SJSA1 (cell line): ENCODE results near the gene B4GALT1. TPM values are rescaled to one million over a fixed set of nuclear protein-coding genes. Genes with fewer than 3 reads are reported as not detected.
A peak's percentile ranks its signal among the peaks of the same experiment; 100 is the strongest.

Source experiments
- DNase-seq, 2 experiments: peaks; one replicate each; pipeline ENCODE4 v3.0.0-alpha.2; 2015 to 2020; ENCODE audit warnings: low spot score in 2 of 2, low read depth in 1 of 2
- H3K27ac ChIP-seq: fragments of 250-450 bp; sonication (Bioruptor Pico); 2 replicates; pipeline ENCODE4 v1.5.1; 2020; ENCODE audit warnings: mild to moderate bottlenecking, moderate library complexity
- H3K27me3 ChIP-seq: fragments of 250-450 bp; sonication (Bioruptor Pico); replicated peaks from 2 replicates; pipeline ENCODE4 v1.5.1; 2020; ENCODE audit warnings: mild to moderate bottlenecking, moderate library complexity
- H3K36me3 ChIP-seq: fragments of 250-450 bp; sonication (Bioruptor Pico); 2 replicates; pipeline ENCODE4 v1.5.1; 2020; ENCODE audit warnings: mild to moderate bottlenecking
- H3K4me1 ChIP-seq: fragments of 250-450 bp; sonication (Bioruptor Pico); replicated peaks from 2 replicates; pipeline ENCODE4 v1.6.1; 2021; ENCODE audit warnings: mild to moderate bottlenecking
- H3K4me3 ChIP-seq: fragments of 250-450 bp; sonication (Bioruptor Pico); 2 replicates; pipeline ENCODE4 v1.5.1; 2020; ENCODE audit warnings: mild to moderate bottlenecking
- H3K9me3 ChIP-seq: fragments of 250-450 bp; sonication (Bioruptor Pico); replicated peaks from 2 replicates; pipeline ENCODE4 v1.5.1; 2020; ENCODE audit warnings: mild to moderate bottlenecking
- total RNA-seq: library from RNA; depleted of rRNA; stranded (reverse); fragments of >200 nt; shearing (Covaris generic); gene quantifications from 2 replicates; pipeline ENCODE4 v1.2.3, GENCODE V29; 2014; rRNA removed

The B4GALT1 gene, protein sequence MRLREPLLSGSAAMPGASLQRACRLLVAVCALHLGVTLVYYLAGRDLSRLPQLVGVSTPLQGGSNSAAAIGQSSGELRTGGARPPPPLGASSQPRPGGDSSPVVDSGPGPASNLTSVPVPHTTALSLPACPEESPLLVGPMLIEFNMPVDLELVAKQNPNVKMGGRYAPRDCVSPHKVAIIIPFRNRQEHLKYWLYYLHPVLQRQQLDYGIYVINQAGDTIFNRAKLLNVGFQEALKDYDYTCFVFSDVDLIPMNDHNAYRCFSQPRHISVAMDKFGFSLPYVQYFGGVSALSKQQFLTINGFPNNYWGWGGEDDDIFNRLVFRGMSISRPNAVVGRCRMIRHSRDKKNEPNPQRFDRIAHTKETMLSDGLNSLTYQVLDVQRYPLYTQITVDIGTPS
- total RNA-seq: 2.6 and 4.7 TPM in 2 replicates

DNA sequence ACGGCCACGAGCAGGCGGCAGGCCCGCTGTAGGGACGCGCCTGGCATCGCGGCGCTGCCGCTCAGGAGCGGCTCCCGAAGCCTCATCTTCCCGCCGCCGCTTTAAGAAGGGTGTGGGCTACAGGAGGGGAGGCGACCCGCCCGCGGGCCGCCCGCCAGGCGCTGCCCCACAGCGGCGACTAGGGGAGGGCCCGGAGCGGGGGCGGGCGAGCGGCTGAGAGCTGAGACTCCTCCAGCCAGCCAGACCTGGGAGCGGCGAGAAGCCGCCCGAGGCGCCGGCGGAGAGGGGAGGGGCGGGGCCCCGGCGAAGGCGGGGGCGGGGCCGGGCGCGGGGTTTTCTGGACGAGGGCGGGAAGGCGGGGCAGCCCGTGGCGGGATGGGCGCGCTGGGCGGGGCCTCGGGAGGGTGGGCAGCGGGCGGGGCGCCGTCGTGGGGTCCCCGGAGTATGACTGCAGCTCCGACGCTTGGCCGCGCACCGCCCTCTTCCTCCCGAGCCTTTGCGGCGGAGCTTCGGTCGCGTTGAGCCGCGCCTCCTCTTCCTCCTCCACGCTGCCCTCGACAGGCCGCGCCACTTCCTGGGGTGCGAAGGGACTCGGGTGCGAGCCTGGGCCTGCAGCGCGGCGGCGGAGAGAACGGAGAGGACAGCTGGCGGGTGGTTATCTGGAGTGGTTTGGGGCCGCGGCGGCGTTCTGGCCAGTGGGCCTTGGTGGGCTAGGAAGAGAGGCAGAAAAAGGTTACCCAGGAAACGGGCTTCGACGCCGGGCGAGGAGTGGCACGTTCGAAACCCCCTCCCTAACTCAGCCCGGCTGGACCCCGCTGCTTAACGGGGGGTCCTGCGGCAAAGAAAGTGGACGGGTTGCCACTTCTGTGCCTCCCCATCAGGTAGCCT lies at the start of gene B4GALT1:
TSS of gene B4GALT1 (minus strand) at position 253 of the 888 bp plus-strand sequence. CDS start at position 86, 167 bp downstream.
- Histone ChIP-seq H3K4me3 (peak within 1 kb of the TSS; percentile 86), H3K36me3 (peaks cover 4% of the 10 kb centered on the region; the same call in 1 of the 2 replicates), H3K9me3 (no peaks in the 10 kb centered on the region), H3K27me3 (no peaks in the 10 kb centered on the region), H3K27ac (peak within 1 kb of the TSS; percentile 62), H3K4me1 (peaks cover 21% of the 10 kb centered on the region)
- DNase-seq: peak; percentile 76 to 88

DNA sequence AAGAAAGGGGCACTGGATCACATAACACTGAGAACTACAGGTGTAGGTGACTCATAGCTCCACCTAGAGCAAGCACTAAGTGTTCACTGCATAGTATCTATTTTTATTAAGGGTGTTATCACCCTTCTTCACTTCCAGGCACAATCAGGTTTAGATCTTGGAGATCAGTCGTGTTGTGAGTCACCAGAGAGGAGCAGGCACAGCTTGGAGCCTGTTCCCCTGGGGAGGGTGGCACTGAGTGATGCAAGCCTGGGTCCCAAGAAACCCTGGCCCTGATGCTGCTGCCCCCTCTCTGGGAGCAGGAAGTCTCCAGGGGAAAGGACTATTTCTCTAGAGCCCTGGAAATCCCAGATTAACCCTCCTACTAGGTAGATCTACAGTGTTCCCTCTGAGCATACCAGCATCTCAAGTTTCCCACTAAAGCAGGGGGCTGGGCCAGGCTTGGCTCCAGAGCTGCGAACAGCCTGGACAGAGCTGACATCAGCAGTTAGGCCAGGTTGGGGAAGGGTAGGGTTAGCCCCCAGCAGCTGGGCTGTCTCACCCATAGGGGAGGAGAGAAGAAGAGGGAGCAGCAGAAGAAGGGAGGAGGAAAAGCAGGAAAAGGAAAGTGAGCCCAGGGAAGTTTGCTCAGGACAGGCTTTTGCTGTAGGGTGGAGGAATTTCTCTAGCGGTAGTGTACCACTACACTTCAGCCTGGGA lies 44.7 kb upstream of the B4GALT1 start:
- Histone ChIP-seq H3K27me3 (no peaks in the 10 kb centered on the region), H3K36me3 (no peaks in the 10 kb centered on the region), H3K4me1 (no peaks in the 10 kb centered on the region), H3K4me3 (no peak overlapping the region), H3K27ac (no peak overlapping the region), H3K9me3 (no peaks in the 10 kb centered on the region)
- DNase-seq: no peak

DNA sequence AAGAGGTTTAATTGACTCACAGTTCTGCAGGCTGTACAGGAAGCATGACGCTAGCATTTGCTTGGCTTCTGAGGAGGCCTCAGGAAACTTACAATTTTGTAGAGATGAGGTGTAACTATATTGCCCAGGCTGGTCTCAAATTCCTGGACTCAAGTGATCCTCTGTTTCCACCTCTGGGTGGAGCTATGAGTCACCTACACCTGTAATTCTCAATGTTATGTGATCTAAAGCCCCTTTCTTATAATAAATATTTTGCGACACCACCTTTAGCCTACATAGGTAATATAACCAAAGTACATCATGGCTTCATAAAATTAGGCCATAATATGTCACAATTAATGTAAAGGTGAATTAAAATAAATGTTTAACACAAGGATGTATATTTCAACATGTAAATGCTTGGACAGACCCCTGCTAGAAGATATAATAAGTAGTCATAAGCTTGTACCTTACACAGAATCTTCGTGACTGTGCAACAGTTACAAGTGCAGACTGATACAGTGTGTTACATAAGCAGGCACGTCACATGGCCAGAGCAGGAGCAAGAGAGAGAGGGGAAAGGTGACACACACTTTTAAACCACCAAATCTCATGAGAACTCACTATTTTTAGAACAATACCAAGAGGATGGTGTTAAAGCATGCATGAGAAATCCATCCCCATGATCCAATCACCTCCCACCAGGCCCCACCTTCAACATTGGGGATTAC lies 43.0 kb upstream of the B4GALT1 start:
- DNase-seq: no peak
- H3K27me3 ChIP-seq: no peaks in the 10 kb centered on the region
- H3K4me3 ChIP-seq: no peak overlapping the region
- no peaks in the 10 kb centered on the region for H3K36me3 ChIP-seq
- H3K4me1 ChIP-seq: no peaks in the 10 kb centered on the region
- no peaks in the 10 kb centered on the region for H3K9me3 ChIP-seq
- H3K27ac ChIP-seq: no peak overlapping the region

DNA sequence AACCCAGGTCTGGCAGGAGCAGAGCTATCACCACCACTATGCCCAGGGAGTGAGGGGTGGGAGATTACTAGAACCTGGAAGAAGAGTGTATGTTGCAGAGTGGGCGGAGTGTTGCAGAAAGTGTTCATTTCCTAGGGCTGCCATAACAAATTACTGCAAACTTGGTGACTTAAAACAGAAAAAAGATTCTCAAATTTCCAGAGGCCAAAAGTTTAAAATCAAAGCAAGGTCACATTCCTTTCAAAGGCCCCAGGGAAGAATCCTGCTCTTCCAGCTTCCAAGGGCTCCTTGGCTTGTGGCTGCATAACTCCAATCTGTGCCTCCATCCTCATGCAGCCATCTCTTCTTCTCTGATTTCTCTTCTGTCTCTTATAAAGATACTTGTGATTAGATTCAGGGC lies 42.3 kb upstream of the B4GALT1 start:
- H3K4me1 ChIP-seq: no peaks in the 10 kb centered on the region
- H3K9me3 ChIP-seq: no peaks in the 10 kb centered on the region
- H3K27me3 ChIP-seq: no peaks in the 10 kb centered on the region
- H3K27ac ChIP-seq: no peak overlapping the region
- H3K36me3 ChIP-seq: no peaks in the 10 kb centered on the region
- H3K4me3 ChIP-seq: no peak overlapping the region
- DNase-seq: no peak

DNA sequence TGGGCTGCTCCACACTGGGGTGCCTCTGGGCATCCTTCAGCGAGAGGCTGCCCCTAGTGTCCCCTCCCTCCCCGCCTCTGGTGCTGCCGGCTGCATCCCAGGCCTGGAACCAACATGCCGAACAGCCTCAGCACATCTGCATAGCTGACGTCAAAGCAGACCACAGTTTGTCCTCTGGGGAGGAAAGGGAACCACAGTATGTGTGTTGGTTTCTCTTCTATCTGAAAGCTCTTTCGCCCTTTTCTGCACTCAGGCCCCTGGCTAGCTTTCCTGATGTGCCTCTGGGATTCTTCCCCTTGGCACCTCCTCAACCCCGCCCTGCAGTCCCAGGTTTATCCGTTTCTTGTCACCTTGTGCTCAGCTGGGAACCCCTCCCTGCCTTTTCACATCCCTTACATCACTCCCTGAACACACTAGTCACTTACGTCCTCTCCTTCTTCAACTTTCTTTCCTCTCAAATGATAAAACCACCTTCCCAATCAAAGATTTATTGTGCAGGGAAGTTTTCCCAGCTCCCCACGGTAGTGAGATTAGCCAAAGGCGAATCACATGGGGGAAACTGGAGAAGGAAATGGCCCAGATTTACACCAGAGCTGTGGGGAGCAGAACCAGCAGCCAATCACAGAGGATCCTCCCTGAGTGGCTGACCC lies 35.5 kb upstream of the B4GALT1 start:
- H3K4me1 ChIP-seq: no peaks in the 10 kb centered on the region
- H3K4me3 ChIP-seq: no peak overlapping the region
- no peak for DNase-seq
- H3K27me3 ChIP-seq: no peaks in the 10 kb centered on the region
- no peaks in the 10 kb centered on the region for H3K9me3 ChIP-seq
- no peak overlapping the region for H3K27ac ChIP-seq
- H3K36me3 ChIP-seq: no peaks in the 10 kb centered on the region

DNA sequence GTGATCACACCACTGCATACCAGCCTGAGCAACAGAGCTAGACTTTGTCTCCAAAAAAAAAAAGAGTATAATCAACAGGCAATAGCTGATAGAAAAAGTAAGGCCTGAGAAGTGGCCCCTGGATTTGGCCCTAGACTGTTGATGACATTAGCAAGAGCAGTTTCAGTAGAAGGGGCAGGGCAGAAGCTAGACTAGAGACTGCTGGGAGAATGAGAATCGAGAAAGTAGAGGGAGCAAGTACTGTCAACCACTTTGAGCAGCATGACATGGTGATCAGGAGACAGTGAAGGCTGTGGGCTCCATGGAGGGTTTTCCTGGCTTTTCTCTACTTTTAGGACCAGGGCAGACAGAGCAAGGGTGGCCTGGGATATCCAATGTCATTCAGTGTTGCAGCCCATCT lies 34.9 kb upstream of the B4GALT1 start:
- no peaks in the 10 kb centered on the region for H3K9me3 ChIP-seq
- DNase-seq: no peak
- H3K27ac ChIP-seq: no peak overlapping the region
- no peaks in the 10 kb centered on the region for H3K27me3 ChIP-seq
- H3K4me3 ChIP-seq: no peak overlapping the region
- H3K4me1 ChIP-seq: no peaks in the 10 kb centered on the region
- H3K36me3 ChIP-seq: no peaks in the 10 kb centered on the region

DNA sequence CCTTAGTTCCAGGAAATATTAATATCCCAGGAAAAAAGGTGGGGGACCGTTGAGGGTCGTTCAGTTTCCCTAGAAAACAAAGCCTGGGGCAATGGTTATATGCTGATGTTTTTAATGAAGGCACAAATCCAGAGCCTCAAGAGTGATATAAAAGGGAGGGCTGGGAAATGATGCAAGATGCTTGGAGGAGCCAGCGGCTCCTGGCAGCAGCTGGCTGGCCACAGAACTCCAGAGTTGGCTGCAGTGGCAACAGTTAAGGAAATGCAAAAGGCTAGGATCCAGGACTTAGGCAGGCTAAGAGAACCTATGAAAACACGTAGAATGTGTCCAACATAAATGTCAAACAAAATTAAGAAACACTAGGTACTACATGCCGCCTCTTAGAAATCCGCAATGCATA lies 31.0 kb upstream of the B4GALT1 start:
- Histone ChIP-seq H3K27ac (no peak overlapping the region), H3K36me3 (no peaks in the 10 kb centered on the region)
- no peak for DNase-seq

DNA sequence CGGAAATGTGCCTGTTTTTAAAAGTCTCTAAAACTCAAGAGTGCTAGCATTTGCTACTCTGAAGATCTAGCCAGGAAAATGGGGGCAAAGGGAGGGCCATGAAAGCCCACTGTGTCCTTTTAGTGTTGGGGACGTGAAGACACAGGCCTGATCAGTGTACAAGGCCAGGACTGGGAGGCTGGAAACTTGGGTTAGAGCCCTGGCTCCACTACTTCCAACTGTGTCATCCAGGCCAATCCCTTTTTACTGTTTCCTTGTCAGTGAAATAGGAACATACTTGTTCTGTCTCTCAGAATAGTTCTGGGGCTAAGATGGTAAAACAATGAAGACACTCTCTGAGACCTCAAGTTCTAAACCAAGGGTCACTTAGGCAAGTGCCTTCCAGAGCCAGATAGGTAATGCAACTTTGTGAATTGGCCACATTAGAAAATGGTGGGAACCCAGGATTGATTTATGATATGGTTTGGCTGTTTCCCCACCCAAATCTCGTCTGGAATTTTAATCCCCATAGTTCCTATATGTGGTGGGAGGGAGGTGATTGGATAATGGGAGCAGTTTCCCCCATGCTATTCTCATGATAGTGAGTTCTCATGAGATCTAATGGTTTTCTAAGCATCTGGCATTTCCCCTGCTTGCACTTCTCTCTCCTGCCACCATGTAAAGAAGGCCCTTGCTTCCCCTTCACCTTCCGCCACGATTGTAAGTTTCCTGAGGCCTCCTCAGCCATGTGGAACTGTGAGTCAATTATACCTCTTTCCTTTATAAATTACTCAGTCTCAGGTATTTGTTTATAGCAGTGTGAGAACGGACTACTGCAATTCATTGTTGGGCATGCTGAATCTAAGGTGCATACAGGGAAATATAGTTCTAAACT lies 30.4 kb upstream of the B4GALT1 start:
- Histone ChIP-seq H3K4me3 (no peak overlapping the region), H3K4me1 (no peaks in the 10 kb centered on the region), H3K27me3 (no peaks in the 10 kb centered on the region), H3K9me3 (no peaks in the 10 kb centered on the region), H3K36me3 (no peaks in the 10 kb centered on the region), H3K27ac (no peak overlapping the region)
- no peak for DNase-seq

More for the DNA sequence above, 31.0 kb upstream of the B4GALT1 start:
- no peaks in the 10 kb centered on the region for H3K27me3 ChIP-seq
- H3K4me3 ChIP-seq: no peak overlapping the region
- H3K9me3 ChIP-seq: no peaks in the 10 kb centered on the region
- no peaks in the 10 kb centered on the region for H3K4me1 ChIP-seq

DNA sequence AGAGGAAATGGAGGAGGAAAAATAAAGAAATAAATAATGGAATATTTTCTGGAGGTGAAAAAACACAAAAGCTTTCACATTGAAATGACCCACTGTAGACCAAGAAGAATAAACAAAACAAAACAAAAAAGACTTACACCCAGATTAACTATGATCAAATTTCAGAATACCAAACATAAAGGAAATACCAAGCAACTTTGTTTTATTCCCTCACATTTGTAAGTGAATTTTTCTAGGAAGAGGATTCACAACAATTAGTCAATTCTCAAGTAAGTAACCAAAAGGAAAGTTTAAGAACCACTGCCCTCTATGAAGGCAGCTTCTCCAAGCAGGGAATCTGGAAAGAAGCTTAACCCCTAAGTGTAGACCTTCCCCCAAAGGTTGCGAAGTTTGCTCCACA lies 29.6 kb upstream of the B4GALT1 start:
- H3K4me3 ChIP-seq: no peak overlapping the region
- H3K27ac ChIP-seq: no peak overlapping the region
- DNase-seq: no peak
- no peaks in the 10 kb centered on the region for H3K36me3 ChIP-seq
- no peaks in the 10 kb centered on the region for H3K9me3 ChIP-seq
- H3K4me1 ChIP-seq: no peaks in the 10 kb centered on the region
- no peaks in the 10 kb centered on the region for H3K27me3 ChIP-seq

DNA sequence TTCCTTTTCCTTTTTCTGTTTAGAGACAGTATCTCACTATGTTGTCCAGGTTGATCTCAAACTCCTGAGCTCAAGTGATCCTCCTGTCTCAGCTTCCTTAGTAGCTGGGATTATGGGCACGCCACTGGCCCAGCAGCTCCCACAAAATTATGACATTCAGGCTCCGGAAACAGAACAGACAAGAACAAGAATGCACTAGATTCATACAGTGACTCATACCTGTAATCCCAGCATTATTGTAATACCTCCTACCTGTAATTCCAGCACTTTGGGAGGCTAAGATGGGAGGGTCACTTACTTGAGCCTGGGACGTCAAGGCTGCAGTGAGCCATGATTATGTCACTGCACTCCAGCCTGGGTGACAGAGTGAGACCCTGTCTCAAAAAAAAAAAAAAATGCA lies 26.7 kb upstream of the B4GALT1 start:
- Histone ChIP-seq H3K9me3 (no peaks in the 10 kb centered on the region), H3K4me3 (no peak overlapping the region), H3K36me3 (no peaks in the 10 kb centered on the region), H3K4me1 (no peaks in the 10 kb centered on the region), H3K27ac (no peak overlapping the region), H3K27me3 (no peaks in the 10 kb centered on the region)
- DNase-seq: no peak

DNA sequence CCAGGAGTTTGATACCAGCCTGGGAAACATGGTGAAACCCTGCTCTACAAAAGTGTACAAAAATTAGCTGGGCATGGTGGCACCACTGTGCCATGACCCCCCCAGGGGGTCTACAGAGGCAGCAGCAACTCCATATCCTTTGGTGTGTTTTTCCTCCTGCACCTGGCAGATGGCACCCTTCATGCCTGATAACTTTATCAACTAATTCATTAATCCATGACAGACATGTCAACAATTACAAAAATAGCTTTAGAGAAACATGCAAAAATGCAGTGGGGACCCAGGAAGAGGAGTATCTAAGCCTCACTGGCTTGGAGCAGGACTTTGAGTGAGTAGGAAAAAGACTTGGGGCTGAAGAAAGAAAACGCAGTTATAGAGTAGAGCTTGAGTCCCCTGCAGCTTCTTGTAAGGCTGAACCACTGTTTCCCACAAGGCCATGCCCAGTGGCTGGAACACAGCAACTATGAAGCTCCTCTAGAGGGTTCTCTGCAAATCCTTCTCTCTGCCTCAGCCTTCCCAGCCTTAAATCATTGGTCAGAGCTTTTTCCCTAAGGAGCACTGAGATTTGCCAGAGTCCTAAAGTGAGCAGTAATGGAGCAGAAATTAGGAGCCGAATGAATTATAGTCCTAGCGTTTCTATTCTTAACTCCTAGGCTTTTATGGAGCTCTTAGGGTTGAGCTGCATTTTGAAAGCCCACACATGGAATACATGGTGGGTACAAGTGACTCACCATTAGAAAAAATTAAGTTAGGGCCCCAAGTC lies 25.5 kb upstream of the B4GALT1 start:
- Histone ChIP-seq H3K27ac (no peak overlapping the region), H3K27me3 (no peaks in the 10 kb centered on the region), H3K36me3 (no peaks in the 10 kb centered on the region), H3K9me3 (no peaks in the 10 kb centered on the region), H3K4me3 (no peak overlapping the region), H3K4me1 (no peaks in the 10 kb centered on the region)
- no peak for DNase-seq
